GM12875 (cell line): ENCODE results near the gene PRRG2.

Experiments used
- H3K4me3 ChIP-seq: one replicate; pipeline ENCODE4 v1.5.1; 2011; ENCODE audit warnings: low read depth, low read length, control low read depth
- CTCF ChIP-seq: IDR thresholded peaks from 2 replicates; pipeline ENCODE4 v1.5.1; 2011; ENCODE audit warnings: low read depth, mild to moderate bottlenecking, control low read depth, inconsistent platforms, low read length, moderate library complexity, borderline replicate concordance; ENCODE audit not compliant: insufficient read depth

PRRG2 gene

GRCh38 chr19:49558591-49558990 is 22.5 kb upstream of the PRRG2 start:
- no peak for TF ChIP-seq CTCF
- no peak overlapping the region for H3K4me3 ChIP-seq

- no peak for TF ChIP-seq CTCF
- H3K4me3 ChIP-seq = no peak overlapping the region
Measured at GRCh38 chr19:49559443-49559842, 21.7 kb upstream of the PRRG2 start.

- TF ChIP-seq CTCF = no peak
- no peak overlapping the region for H3K4me3 ChIP-seq
Measured at GRCh38 chr19:49559928-49560327, 21.2 kb upstream of the PRRG2 start.

- no peak overlapping the region for H3K4me3 ChIP-seq
- TF ChIP-seq CTCF = no peak
Measured at GRCh38 chr19:49560358-49560900, 20.7 kb upstream of the PRRG2 start.

- no peak for TF ChIP-seq CTCF
- H3K4me3 ChIP-seq = no peak overlapping the region
Measured at GRCh38 chr19:49564616-49565045, 16.5 kb upstream of the PRRG2 start.

- no peak overlapping the region for H3K4me3 ChIP-seq
- TF ChIP-seq CTCF = no peak
Measured at GRCh38 chr19:49565261-49565660, 15.9 kb upstream of the PRRG2 start.

GRCh38 chr19:49566302-49566701 is 14.8 kb upstream of the PRRG2 start:
- no peak for TF ChIP-seq CTCF
- H3K4me3 ChIP-seq = no peak overlapping the region
